Keratinocyte (primary cell): Measurements from ENCODE around the gene RAB35. TPM values are rescaled to one million over a fixed set of nuclear protein-coding genes. Genes with fewer than 3 reads are reported as not detected.

Experiments
- DNase-seq: peaks from one replicate; pipeline ENCODE4 v3.0.0-alpha.2; 2011; ENCODE audit warnings: low read depth, missing footprints, low spot score
- FAIRE-seq: peaks from 2 replicates; lab custom pipeline; 2011; peaks lifted over from hg19 to GRCh38; lab: Jason Lieb, UNC
- H2AFZ ChIP-seq: 2 replicates; pipeline ENCODE4 v1.6.0; 2012; ENCODE audit warnings: low read length, control low read depth, inconsistent platforms; ENCODE audit not compliant: control insufficient read depth
- H3K27ac ChIP-seq: 2 replicates; pipeline ENCODE4 v1.5.1; 2011; ENCODE audit warnings: low read length; ENCODE audit not compliant: control insufficient read depth, insufficient read depth
- H3K27me3 ChIP-seq: 3 replicates; pipeline ENCODE4 v1.6.0; 2011; ENCODE audit warnings: low read length; ENCODE audit not compliant: control insufficient read depth, insufficient read depth; ENCODE audit errors: extremely low read depth
- H3K36me3 ChIP-seq, 2 experiments: 2 replicates in 1 of 2; 3 replicates in 1 of 2; pipeline ENCODE4 v1.5.1; 2011; ENCODE audit warnings: low read length in 2 of 2, mild to moderate bottlenecking in 1 of 2; ENCODE audit not compliant: control insufficient read depth in 2 of 2, insufficient read depth in 2 of 2; ENCODE audit errors: extremely low read depth in 1 of 2
- H3K4me1 ChIP-seq: 3 replicates; pipeline ENCODE4 v1.5.1; 2011; ENCODE audit warnings: low read length; ENCODE audit not compliant: control insufficient read depth, insufficient read depth; ENCODE audit errors: extremely low read depth
- H3K4me2 ChIP-seq: 3 replicates; pipeline ENCODE4 v1.6.0; 2011; ENCODE audit warnings: low read depth, low read length; ENCODE audit not compliant: control insufficient read depth, insufficient read depth; ENCODE audit errors: extremely low read depth
- H3K4me3 ChIP-seq, 3 experiments: fragments of 200-600 bp in 1 of 3; sonication (generic) in 1 of 3; 2 replicates in 2 of 3; 3 replicates in 1 of 3; pipeline ENCODE4 v1.5.1; 2011 to 2016; ENCODE audit warnings: low read length in 3 of 3, mild to moderate bottlenecking in 3 of 3, control low read depth in 2 of 3, inconsistent platforms in 1 of 3, low read depth in 1 of 3, mixed read lengths in 1 of 3, mixed run types in 1 of 3, moderate library complexity in 1 of 3; ENCODE audit not compliant: control insufficient read depth in 2 of 3, insufficient read depth in 2 of 3; ENCODE audit errors: extremely low read depth in 1 of 3
- H3K79me2 ChIP-seq: 2 replicates; pipeline ENCODE4 v1.6.0; 2012; ENCODE audit warnings: low read length; ENCODE audit not compliant: control insufficient read depth, insufficient read depth
- H3K9ac ChIP-seq: 3 replicates; pipeline ENCODE4 v1.6.0; 2011; ENCODE audit warnings: low read length; ENCODE audit not compliant: control insufficient read depth, insufficient read depth; ENCODE audit errors: extremely low read depth
- H3K9me1 ChIP-seq: 3 replicates; pipeline ENCODE4 v1.6.0; 2011; ENCODE audit warnings: low read length; ENCODE audit not compliant: control insufficient read depth, insufficient read depth; ENCODE audit errors: extremely low read depth
- H3K9me3 ChIP-seq: 2 replicates; pipeline ENCODE4 v1.5.1; 2012; ENCODE audit warnings: low read depth, low read length; ENCODE audit not compliant: control insufficient read depth
- H4K20me1 ChIP-seq: 3 replicates; pipeline ENCODE4 v1.6.0; 2011; ENCODE audit warnings: low read length; ENCODE audit not compliant: control insufficient read depth, insufficient read depth; ENCODE audit errors: extremely low read depth
- CTCF ChIP-seq, 3 experiments: IDR thresholded peaks in 1 of 3; conservative IDR thresholded peaks in 1 of 3; optimal IDR thresholded peaks in 1 of 3; 2 replicates in 2 of 3; 3 replicates in 1 of 3; pipeline versions ENCODE3 to v1.5.1; 2011; ENCODE audit warnings: low read length in 3 of 3, mild to moderate bottlenecking in 3 of 3, moderate library complexity in 2 of 3, control low read depth in 1 of 3, inconsistent platforms in 1 of 3; ENCODE audit not compliant: insufficient read depth in 2 of 3; ENCODE audit errors: extremely low read depth in 1 of 3
- EZH2 ChIP-seq: IDR thresholded peaks from one replicate; pipeline ENCODE4 v1.6.1; 2012; ENCODE audit warnings: inconsistent platforms, mild to moderate bottlenecking, low read length, moderate library complexity
- dilution Hi-C: fragments of 300-500 bp; cut with MboI; formaldehyde crosslinking; loops from one replicate; pipeline ENCODE4 v1.7.0; 2020; ENCODE audit warnings: low sequenced_read_pairs; ENCODE audit not compliant: extremely low pct_ligation_motif_present
- polyA plus RNA-seq, 5 experiments: library from polyadenylated mRNA; depleted of rRNA in 3 of 5; stranded (reverse) in 3 of 5; stranded (forward) in 1 of 5; unstranded in 1 of 5; fragments of >200 nt; gene quantifications; 1 replicate in 1 of 5; 2 replicates in 3 of 5; 3 replicates in 1 of 5; pipeline versions ENCODE4 v1.2.1 to v1.2.3, GENCODE V29; 2011 to 2012; ENCODE audit warnings: missing spikeins in 2 of 5, low read depth in 1 of 5, low replicate concordance in 1 of 5

RAB35 gene
- polyA plus RNA-seq, 1 donor (not counting 4 experiments of a cell fraction or from before 2014, with no cell fraction given) = 68.4 TPM

- no peak overlapping the region for H3K4me3 ChIP-seq
- dilution Hi-C loops = no loop called here
- H2AFZ ChIP-seq = no peak overlapping the region
- no peaks in the 10 kb centered on the region for H3K9me3 ChIP-seq
- no peak overlapping the region for H3K4me2 ChIP-seq
- DNase-seq (no peak), FAIRE-seq (no peak)
- H3K27ac ChIP-seq = no peak overlapping the region
- no peak overlapping the region for H3K9ac ChIP-seq
- H3K79me2 ChIP-seq = peaks cover 10% of the 10 kb centered on the region
- H4K20me1 ChIP-seq = no peaks in the 10 kb centered on the region
- TF ChIP-seq CTCF (optimal IDR thresholded peaks at IDR 0.05 in 1 of 3, IDR thresholded peaks at IDR 0.05 in 1 of 3, conservative IDR thresholded peaks at IDR 0.05 in 1 of 3; ENCODE audit: extremely low read depth in 1 of 3, insufficient read depth in 2 of 3, low read length in 3 of 3) (no peak), EZH2 (no peak)
- H3K4me1 ChIP-seq = peaks cover 15% of the 10 kb centered on the region
- H3K27me3 ChIP-seq = no peaks in the 10 kb centered on the region
- peaks cover 4 to 7% of the 10 kb centered on the region in 2 experiments for H3K36me3 ChIP-seq
- no peaks in the 10 kb centered on the region for H3K9me1 ChIP-seq
Observed at GRCh38 chr12:120121766-120122293, 5.3 kb upstream of the RAB35 start.

DNA sequence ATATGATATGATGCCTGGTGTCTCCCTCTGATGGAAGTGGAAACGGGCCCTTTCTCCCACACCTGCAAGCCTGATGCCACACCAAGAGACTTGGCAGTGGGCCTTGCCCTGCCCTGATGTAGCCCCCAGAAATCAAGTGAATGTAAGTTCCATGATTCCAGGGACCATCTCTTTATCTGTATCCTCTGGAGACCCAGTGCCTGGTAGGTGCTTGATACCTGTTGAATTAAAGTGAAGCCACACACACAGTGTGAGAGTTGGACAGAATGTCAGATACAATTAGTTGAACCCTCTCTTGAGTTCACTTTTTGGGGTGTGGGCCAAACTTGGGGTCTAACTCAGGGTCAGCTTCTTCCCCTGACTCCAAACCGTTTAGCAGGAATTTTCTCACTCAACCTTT lies 4.8 kb upstream of the RAB35 start:
- Histone ChIP-seq H3K36me3 (peaks cover 4% of the 10 kb centered on the region in 2 experiments), H3K27me3 (no peaks in the 10 kb centered on the region), H3K9me1 (no peaks in the 10 kb centered on the region), H2AFZ (no peak overlapping the region), H3K4me2 (no peak overlapping the region), H3K9me3 (no peaks in the 10 kb centered on the region), H3K27ac (no peak overlapping the region), H4K20me1 (no peaks in the 10 kb centered on the region), H3K4me3 (no peak overlapping the region), H3K4me1 (peaks cover 15% of the 10 kb centered on the region), H3K9ac (no peak overlapping the region), H3K79me2 (peaks cover 10% of the 10 kb centered on the region)
- no peak for TF ChIP-seq CTCF (optimal IDR thresholded peaks at IDR 0.05 in 1 of 3, IDR thresholded peaks at IDR 0.05 in 1 of 3, conservative IDR thresholded peaks at IDR 0.05 in 1 of 3; ENCODE audit: extremely low read depth in 1 of 3, insufficient read depth in 2 of 3, low read length in 3 of 3)
- no peak for TF ChIP-seq EZH2
- dilution Hi-C loops = no loop called here
- no peak for DNase-seq
- FAIRE-seq = no peak
